Measurements from ENCODE around the gene CMSS1. TPM values are rescaled to one million over a fixed set of nuclear protein-coding genes. Genes with fewer than 3 reads are reported as not detected.

The CMSS1 gene
- total and polyA plus RNA-seq, 2 donors (not counting 1 experiment from before 2014, with no cell fraction given): 7.3 to 22.8 TPM

- CTCF ChIA-PET: no interaction called here
Observed at GRCh38 chr3:100032243-100032642, 214.6 kb downstream of the CMSS1 start.

GRCh38 chr3:100033184-100033583, 215.5 kb downstream of the CMSS1 start:
- Histone ChIP-seq H3K27me3 (replicated peaks in 1 of 4; ENCODE audit: control extremely low read depth in 1 of 4, control insufficient read depth in 3 of 4, insufficient read depth in 4 of 4, low read length in 3 of 4) (no peaks in the 10 kb centered on the region), H3K36me3 (replicated peaks in 1 of 2; ENCODE audit: control extremely low read depth in 1 of 2, control insufficient read depth in 1 of 2, extremely low read depth in 1 of 2, insufficient read depth in 2 of 2, low read length in 1 of 2) (no peaks in the 10 kb centered on the region), H3K79me2 (ENCODE audit: control insufficient read depth, insufficient read depth, low read length) (no peaks in the 10 kb centered on the region), H3K9me3 (ENCODE audit: control extremely low read depth in 1 of 3, control insufficient read depth in 2 of 3, insufficient read depth in 1 of 3, low read length in 2 of 3) (no peaks in the 10 kb centered on the region), H2AFZ (ENCODE audit: insufficient read depth, low read depth, low read length, poor library complexity, severe bottlenecking) (no peak overlapping the region), H3K4me1 (ENCODE audit: control insufficient read depth in 2 of 2, insufficient read depth in 2 of 2, low read length in 2 of 2) (no peaks in the 10 kb centered on the region), H4K20me1 (ENCODE audit: control insufficient read depth, insufficient read depth, low read length, poor library complexity, severe bottlenecking) (no peaks in the 10 kb centered on the region), H3K27ac (ENCODE audit: low read length in 2 of 2) (no peak overlapping the region), H3K9ac (ENCODE audit: low read length) (no peak overlapping the region), H3K4me3 (ENCODE audit: control extremely low read depth in 1 of 5, extremely low read depth in 1 of 5, insufficient read depth in 1 of 5, low read depth in 2 of 5, low read length in 4 of 5) (no peak overlapping the region), H3K4me2 (replicated peaks; ENCODE audit: low read depth, low read length, poor library complexity, severe bottlenecking) (no peak overlapping the region)
- TF ChIP-seq EZH2 (IDR thresholded peaks at IDR 0.05; ENCODE audit: borderline replicate concordance, insufficient read depth, low read depth, low read length, poor library complexity, severe bottlenecking) (no peak), CTCF (IDR thresholded peaks at IDR 0.05) (no peak)
- no peak overlapping the region for H3K4me3 Mint-ChIP-seq
- DNase-seq: no peak
- no CpG with 5 or more reads among the region's 1 CpG for WGBS (ENCODE audit: insufficient coverage)
- no peak for ATAC-seq (ENCODE audit: low read depth)
- CTCF ChIA-PET: no interaction called here
- H3K27ac Mint-ChIP-seq: no peak overlapping the region
- intact Hi-C loops (cut with micrococcal nuclease): no loop called here
- no peaks in the 10 kb centered on the region for H3K9me3 Mint-ChIP-seq (ENCODE audit: insufficient read depth)
- no peaks in the 10 kb centered on the region for H3K27me3 Mint-ChIP-seq
- peaks cover 5% of the 10 kb centered on the region for H3K4me1 Mint-ChIP-seq
- POLR2A ChIA-PET: interaction anchor here (0.7 kb wide), 1 partner anchor 28 kb away, joined by 5 read pairs; no protein-coding TSS in a partner anchor

More at GRCh38 chr3:100032243-100032642, 214.6 kb downstream of the CMSS1 start:
- Histone ChIP-seq H3K79me2 (ENCODE audit: control insufficient read depth, insufficient read depth, low read length) (no peaks in the 10 kb centered on the region), H3K9me3 (ENCODE audit: control extremely low read depth in 1 of 3, control insufficient read depth in 2 of 3, insufficient read depth in 1 of 3, low read length in 2 of 3) (no peaks in the 10 kb centered on the region), H4K20me1 (ENCODE audit: control insufficient read depth, insufficient read depth, low read length, poor library complexity, severe bottlenecking) (no peaks in the 10 kb centered on the region), H3K9ac (ENCODE audit: low read length) (no peak overlapping the region), H3K4me2 (replicated peaks; ENCODE audit: low read depth, low read length, poor library complexity, severe bottlenecking) (no peak overlapping the region), H3K4me1 (ENCODE audit: control insufficient read depth in 2 of 2, insufficient read depth in 2 of 2, low read length in 2 of 2) (peaks cover 0 to 2% of the 10 kb centered on the region in 2 donors), H3K27ac (ENCODE audit: low read length in 2 of 2) (no peak overlapping the region), H3K27me3 (replicated peaks in 1 of 4; ENCODE audit: control extremely low read depth in 1 of 4, control insufficient read depth in 3 of 4, insufficient read depth in 4 of 4, low read length in 3 of 4) (no peaks in the 10 kb centered on the region), H2AFZ (ENCODE audit: insufficient read depth, low read depth, low read length, poor library complexity, severe bottlenecking) (no peak overlapping the region), H3K4me3 (ENCODE audit: control extremely low read depth in 1 of 5, extremely low read depth in 1 of 5, insufficient read depth in 1 of 5, low read depth in 2 of 5, low read length in 4 of 5) (no peak overlapping the region), H3K36me3 (replicated peaks in 1 of 2; ENCODE audit: control extremely low read depth in 1 of 2, control insufficient read depth in 1 of 2, extremely low read depth in 1 of 2, insufficient read depth in 2 of 2, low read length in 1 of 2) (peaks cover 0 to 2% of the 10 kb centered on the region in 2 experiments)
- intact Hi-C loops (cut with micrococcal nuclease): no loop called here
- no peak for ATAC-seq (ENCODE audit: low read depth)
- Mint-ChIP-seq H3K27me3 (no peaks in the 10 kb centered on the region), H3K4me3 (no peak overlapping the region), H3K4me1 (peaks cover 5% of the 10 kb centered on the region), H3K9me3 (ENCODE audit: insufficient read depth) (no peaks in the 10 kb centered on the region), H3K27ac (no peak overlapping the region)
- TF ChIP-seq EZH2 (IDR thresholded peaks at IDR 0.05; ENCODE audit: borderline replicate concordance, insufficient read depth, low read depth, low read length, poor library complexity, severe bottlenecking) (no peak), CTCF (IDR thresholded peaks at IDR 0.05) (no peak)
- no peak for DNase-seq
- POLR2A ChIA-PET: no interaction called here
- WGBS (ENCODE audit: insufficient coverage): 100% methylated on average over 1 of the region's 5 CpGs

Measured in B cell (primary cell).